ENCODE results near the gene FAM171A2.

DNA sequence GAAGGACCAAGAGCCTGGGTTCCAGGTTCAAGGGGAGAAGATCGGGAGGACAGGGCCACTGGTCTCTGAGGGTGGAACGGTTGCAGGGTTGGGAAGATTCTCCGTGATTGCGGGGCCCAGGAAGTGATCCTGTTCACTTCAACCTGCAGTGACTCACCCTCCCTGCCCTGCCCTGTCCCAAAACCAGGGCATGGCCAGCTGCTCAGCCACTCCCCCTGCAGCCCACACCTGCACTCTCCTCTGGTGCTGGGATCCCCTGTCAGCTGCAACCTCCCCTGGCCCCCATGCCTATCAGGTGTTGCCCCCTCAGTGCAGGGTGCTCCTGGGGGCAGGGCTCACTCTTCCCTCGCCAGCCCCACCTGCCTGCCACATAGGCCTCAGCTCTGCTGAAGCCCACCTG is 54.2 kb downstream of the FAM171A2 start:
- TF ChIP-seq CTCF (IDR thresholded peaks at IDR 0.05) (no peak), EZH2 (IDR thresholded peaks at IDR 0.05) (no peak)
